Activated naive CD4-positive, alpha-beta T cell treated with anti-CD3 and anti-CD28 coated beads, Interleukin-2, amount 50 U/mL, for 72 hours (primary cell): Measurements from ENCODE around the gene VPS51. TPM values are rescaled to one million over a fixed set of nuclear protein-coding genes. Genes with fewer than 3 reads are reported as not detected.

Experiments used
- ATAC-seq, 2 donors: fragments of 150-1000 bp; cut with Tn5 transposase; 2 replicates each; pipeline ENCODE4 v1.10.0; 2021; ENCODE audit warnings: mild to moderate bottlenecking in 2 of 2, moderate library complexity in 2 of 2
- DNase-seq, 2 donors: peaks; one replicate each; pipeline ENCODE4 v3.0.0; 2021 to 2022; ENCODE audit warnings: low spot score in 2 of 2
- H3K27ac Mint-ChIP-seq, 2 donors: one replicate each; pipeline ENCODE4 v1.8.0; 2022; ENCODE audit warnings: mild to moderate bottlenecking in 2 of 2, mixed read lengths in 2 of 2
- H3K36me3 Mint-ChIP-seq, 2 donors: one replicate each; pipeline ENCODE4 v1.8.0; 2022; ENCODE audit warnings: mixed read lengths in 2 of 2
- H3K9me3 Mint-ChIP-seq, 2 donors: one replicate each; pipeline ENCODE4 v1.8.0; 2022; ENCODE audit warnings: mixed read lengths in 2 of 2
- total RNA-seq, 2 donors: library from RNA; stranded (reverse); gene quantifications; one replicate each; pipeline ENCODE4 v1.2.3, GENCODE V29; 2022

The VPS51 gene
- total RNA-seq, 2 donors from 2014 or later, result 60.4 to 101 TPM

GRCh38 chr11:65121865-65122696 is 26.1 kb downstream of the VPS51 start, which contains the start of the genes FAU and MRPL49:
TSS of gene FAU (minus strand) at chr11:65122134. CDS start at chr11:65121813, 321 bp downstream.
TSS of gene MRPL49 (plus strand) at chr11:65122321. CDS start at chr11:65122347, 26 bp downstream.
- Mint-ChIP-seq H3K9me3 (no peaks in the 10 kb centered on the region), H3K27ac (peak within 1 kb of the TSS; percentile 99 to 100), H3K36me3 (peaks cover 31 to 34% of the 10 kb centered on the region in 2 donors)
- peak; percentile 88 to 89 for ATAC-seq
- DNase-seq, result peak; percentile 98

- DNase-seq, result peak in 1 of 2 donors; percentile 46
- H3K36me3 Mint-ChIP-seq, result peaks cover 31 to 34% of the 10 kb centered on the region in 2 donors
- H3K27ac Mint-ChIP-seq, result peak overlapping the region; percentile 24 to 77
- ATAC-seq, result no peak
- no peaks in the 10 kb centered on the region for H3K9me3 Mint-ChIP-seq
Observed at GRCh38 chr11:65124480-65125196, 28.6 kb downstream of the VPS51 start.

GRCh38 chr11:65125197-65126056 is 29.4 kb downstream of the VPS51 start:
- DNase-seq (peak in 1 of 2 donors; percentile 50), ATAC-seq (no peak)
- peaks cover 27% of the 10 kb centered on the region in 2 donors for H3K36me3 Mint-ChIP-seq
- no peaks in the 10 kb centered on the region for H3K9me3 Mint-ChIP-seq
- H3K27ac Mint-ChIP-seq, result no peak overlapping the region

GRCh38 chr11:65126624-65127274 is 30.7 kb downstream of the VPS51 start:
- H3K9me3 Mint-ChIP-seq, result no peaks in the 10 kb centered on the region
- no peak overlapping the region for H3K27ac Mint-ChIP-seq
- peak in 1 of 2 donors; percentile 50 for DNase-seq
- no peak for ATAC-seq
- H3K36me3 Mint-ChIP-seq, result peaks cover 13 to 14% of the 10 kb centered on the region in 2 donors

GRCh38 chr11:65127473-65128181 is 31.6 kb downstream of the VPS51 start:
- H3K27ac Mint-ChIP-seq, result peak overlapping the region; percentile 29 to 41
- ATAC-seq, result no peak
- no peaks in the 10 kb centered on the region for H3K9me3 Mint-ChIP-seq
- DNase-seq, result peak in 1 of 2 donors; percentile 33
- peaks cover 6% of the 10 kb centered on the region in 2 donors for H3K36me3 Mint-ChIP-seq

GRCh38 chr11:65128182-65129145 is 32.5 kb downstream of the VPS51 start:
- ATAC-seq, result no peak
- Mint-ChIP-seq H3K36me3 (peaks cover 8 to 9% of the 10 kb centered on the region in 2 donors), H3K9me3 (no peaks in the 10 kb centered on the region), H3K27ac (peak overlapping the region; percentile 37 to 41)
- DNase-seq, result peak in 1 of 2 donors; percentile 49

- H3K36me3 Mint-ChIP-seq, result peaks cover 9 to 10% of the 10 kb centered on the region in 2 donors
- ATAC-seq, result no peak
- peak in 1 of 2 donors; percentile 51 for DNase-seq
Observed at GRCh38 chr11:65129649-65130441, 33.8 kb downstream of the VPS51 start.

GRCh38 chr11:65130631-65131416 is 34.8 kb downstream of the VPS51 start:
- Mint-ChIP-seq H3K36me3 (peaks cover 9 to 10% of the 10 kb centered on the region in 2 donors), H3K9me3 (no peaks in the 10 kb centered on the region), H3K27ac (peak overlapping the region; percentile 28 to 78)
- DNase-seq, result no peak
- ATAC-seq, result no peak

More at GRCh38 chr11:65129649-65130441, 33.8 kb downstream of the VPS51 start:
- Mint-ChIP-seq H3K9me3 (no peaks in the 10 kb centered on the region), H3K27ac (no peak overlapping the region)

GRCh38 chr11:65131417-65131776 is 35.4 kb downstream of the VPS51 start:
- peaks cover 9 to 10% of the 10 kb centered on the region in 2 donors for H3K36me3 Mint-ChIP-seq
- H3K27ac Mint-ChIP-seq, result peak overlapping the region in 1 of 2 donors; percentile 28
- no peak for ATAC-seq
- DNase-seq, result no peak
- no peaks in the 10 kb centered on the region for H3K9me3 Mint-ChIP-seq

GRCh38 chr11:65131895-65132237 is 35.9 kb downstream of the VPS51 start:
- ATAC-seq (no peak), DNase-seq (no peak)
- Mint-ChIP-seq H3K36me3 (peaks cover 9 to 10% of the 10 kb centered on the region in 2 donors), H3K27ac (no peak overlapping the region), H3K9me3 (no peaks in the 10 kb centered on the region)

- Mint-ChIP-seq H3K36me3 (peaks cover 9 to 10% of the 10 kb centered on the region in 2 donors), H3K27ac (peak overlapping the region; percentile 99), H3K9me3 (no peaks in the 10 kb centered on the region)
- DNase-seq (no peak), ATAC-seq (no peak)
Observed at GRCh38 chr11:65132238-65132987, 36.4 kb downstream of the VPS51 start.

- H3K27ac Mint-ChIP-seq, result peak overlapping the region; percentile 99
- H3K36me3 Mint-ChIP-seq, result peaks cover 9 to 10% of the 10 kb centered on the region in 2 donors
- DNase-seq (peak in 1 of 2 donors; percentile 77), ATAC-seq (peak in 1 of 2 donors; percentile 19)
- no peaks in the 10 kb centered on the region for H3K9me3 Mint-ChIP-seq
Observed at GRCh38 chr11:65132988-65133700, 37.1 kb downstream of the VPS51 start.
